K562 (cell line): ENCODE measurements around the gene PPAN. TPM values are rescaled to one million over a fixed set of nuclear protein-coding genes. Genes with fewer than 3 reads are reported as not detected.
A peak's percentile ranks its signal among the peaks of the same experiment; 100 is the strongest.

ENCODE experiments used
- CBFA2T2 ChIP-seq: fragments of 450-650 bp; conservative IDR thresholded peaks from 2 replicates; pipeline ENCODE4 v1.6.1; 2017; ENCODE audit warnings: mild to moderate bottlenecking
- FOXJ3 ChIP-seq: sonication (generic); formaldehyde crosslinking; IDR thresholded peaks from 2 replicates; pipeline ENCODE4 v1.4.0; 2020; ENCODE audit warnings: mild to moderate bottlenecking, missing genetic modification reagents
- HMG20A ChIP-seq: fragments of 450-650 bp; formaldehyde crosslinking; conservative IDR thresholded peaks from 2 replicates; pipeline ENCODE4 v1.4.0; 2020; ENCODE audit warnings: mild to moderate bottlenecking, mixed read lengths
- KAT8 ChIP-seq: fragments of 450-650 bp; IDR thresholded peaks from 2 replicates; pipeline ENCODE4 v1.6.1; 2016; ENCODE audit warnings: low read depth, mild to moderate bottlenecking
- KDM1A ChIP-seq, 2 experiments: fragments of 450-650 bp; IDR thresholded peaks; 2 replicates each; pipeline ENCODE4 v1.6.1; 2016; ENCODE audit warnings: mild to moderate bottlenecking in 2 of 2
- MEIS2 ChIP-seq: fragments of 450-650 bp; IDR thresholded peaks from 2 replicates; pipeline ENCODE4 v1.6.1; 2014; ENCODE audit warnings: mild to moderate bottlenecking; ENCODE audit not compliant: partially characterized antibody
- NBN ChIP-seq: fragments of 450-650 bp; IDR thresholded peaks from 2 replicates; pipeline ENCODE4 v1.6.1; 2016; ENCODE audit warnings: low read depth, mild to moderate bottlenecking
- NRF1 ChIP-seq, 2 experiments: fragments of 450-650 bp; IDR thresholded peaks in 1 of 2; conservative IDR thresholded peaks in 1 of 2; 2 replicates each; pipeline ENCODE4 v1.6.1; 2014; ENCODE audit warnings: mild to moderate bottlenecking in 2 of 2
- RBM17 ChIP-seq: fragments of 200-400 bp; formaldehyde crosslinking; IDR thresholded peaks from 2 replicates; pipeline ENCODE4 v1.6.1; 2017; ENCODE audit warnings: low read depth, mild to moderate bottlenecking, low read length, borderline replicate concordance
- RCOR1 ChIP-seq, 2 experiments: IDR thresholded peaks; 2 replicates each; pipeline ENCODE4 v1.6.1; 2012; ENCODE audit warnings: low read depth in 2 of 2, low read length in 2 of 2, borderline replicate concordance in 1 of 2, improper control_type of control experiment in 1 of 2
- SMARCA4 ChIP-seq: fragments of 450-650 bp; IDR thresholded peaks from 2 replicates; pipeline ENCODE4 v1.6.1; 2016
- SRF ChIP-seq, 2 experiments: fragments of 250-450, 450-650 bp in 1 of 2; sonication (Bioruptor Pico) in 1 of 2; sonication (generic) in 1 of 2; formaldehyde crosslinking; IDR thresholded peaks; 2 replicates each; pipeline versions ENCODE4 v1.5.0 to v1.5.1; 2020 to 2022; ENCODE audit warnings: mild to moderate bottlenecking in 1 of 2, missing genetic modification reagents in 1 of 2
- TAF1 ChIP-seq: IDR thresholded peaks from 2 replicates; pipeline ENCODE4 v1.6.1; 2011; ENCODE audit warnings: mild to moderate bottlenecking, low read length, moderate library complexity; ENCODE audit not compliant: insufficient read depth, control insufficient read depth, severe bottlenecking; ENCODE audit errors: extremely low read depth
- U2AF1 ChIP-seq: fragments of 200-400 bp; formaldehyde crosslinking; optimal IDR thresholded peaks from 2 replicates; pipeline ENCODE3; 2017; ENCODE audit warnings: mild to moderate bottlenecking, low read depth, low read length, moderate library complexity
- ZNF124 ChIP-seq: sonication (generic); formaldehyde crosslinking; IDR thresholded peaks from 2 replicates; pipeline ENCODE4 v1.8.1; 2022; ENCODE audit warnings: missing genetic modification reagents
- polyA plus RNA-seq, 8 experiments: library from polyadenylated mRNA; depleted of rRNA in 4 of 8; stranded (reverse) in 5 of 8; unstranded in 3 of 8; fragments of >200 nt; fragmentation: Nextera tagmentation in 2 of 8; fragmentation: Illumina TruSeq in 1 of 8; extraction: Ambion mirVana in 2 of 8; extraction: Trizol in 1 of 8; gene quantifications; 2 replicates each; pipeline versions ENCODE4 v1.2.1 to v1.2.3, GENCODE V29; 2011 to 2014; ENCODE audit warnings: inconsistent platforms in 1 of 8, missing spikeins in 1 of 8
- total RNA-seq, 7 experiments: library from RNA; depleted of rRNA in 6 of 7; stranded (reverse); fragments of >200 nt in 6 of 7; fragmentation: Illumina TruSeq in 2 of 7; extraction: Trizol in 2 of 7; gene quantifications; 2 replicates each; pipeline versions ENCODE4 v1.2.1 to v1.2.3, GENCODE V29; 2011 to 2021; ENCODE audit warnings: low replicate concordance in 1 of 7
- TF ChIP-seq, protein P1 (sequence below): fragments of 450-650 bp; IDR thresholded peaks from 2 replicates; pipeline ENCODE4 v1.6.1; 2016; ENCODE audit warnings: low read depth
- TF ChIP-seq, protein P2 (sequence below): fragments of 250-450 bp; sonication (Bioruptor Pico); IDR thresholded peaks from 2 replicates; pipeline ENCODE4 v1.8.0; 2021; ENCODE audit warnings: moderate library complexity, mild to moderate bottlenecking, inconsistent platforms

PPAN gene
- total and polyA plus RNA-seq, 9 of the 15 experiments (the other 6 are each of a cell fraction or from before 2014, with no cell fraction given), result 2.2 to 129 (median 59.1) TPM

DNA sequence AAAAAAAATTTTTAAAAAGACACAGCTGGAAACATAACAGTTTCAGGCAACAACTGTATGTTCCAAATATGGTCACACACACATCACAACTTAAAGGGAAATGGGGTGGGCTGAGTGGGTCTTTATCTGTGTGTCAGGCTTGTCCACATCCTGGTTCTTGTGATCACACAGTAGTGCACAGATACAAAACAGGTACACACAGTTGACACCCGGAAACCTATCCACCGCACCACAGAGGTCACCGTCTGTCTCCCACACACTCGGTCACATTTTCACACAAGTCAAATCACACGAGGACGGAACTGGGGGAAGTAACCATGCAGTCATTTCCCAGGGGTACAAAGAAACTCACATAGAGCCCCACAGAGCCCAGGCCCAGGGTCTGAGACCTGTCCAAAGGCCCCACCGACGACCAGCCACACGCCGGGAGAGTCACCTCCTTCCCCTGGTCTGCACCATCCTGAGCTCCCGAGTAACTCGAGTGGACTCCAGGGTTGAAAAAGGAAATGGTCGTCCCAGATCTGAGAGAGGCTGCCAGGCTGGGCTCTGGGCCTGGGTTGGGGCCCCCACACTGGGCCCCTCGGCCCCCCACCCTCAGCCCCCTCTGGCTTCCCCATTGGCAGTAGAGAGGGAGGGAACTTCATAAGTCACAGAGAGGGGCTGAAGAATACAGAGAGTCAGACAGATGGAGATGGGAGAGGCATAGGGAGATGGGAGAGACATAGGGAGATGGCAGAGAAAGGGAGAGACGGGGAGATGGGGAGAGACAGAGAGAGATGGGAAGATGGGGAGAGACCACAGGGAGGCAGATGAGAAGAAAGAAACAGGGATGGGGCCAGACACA is 1.3 kb upstream of the PPAN start (continued):
- TF ChIP-seq, protein P1, sequence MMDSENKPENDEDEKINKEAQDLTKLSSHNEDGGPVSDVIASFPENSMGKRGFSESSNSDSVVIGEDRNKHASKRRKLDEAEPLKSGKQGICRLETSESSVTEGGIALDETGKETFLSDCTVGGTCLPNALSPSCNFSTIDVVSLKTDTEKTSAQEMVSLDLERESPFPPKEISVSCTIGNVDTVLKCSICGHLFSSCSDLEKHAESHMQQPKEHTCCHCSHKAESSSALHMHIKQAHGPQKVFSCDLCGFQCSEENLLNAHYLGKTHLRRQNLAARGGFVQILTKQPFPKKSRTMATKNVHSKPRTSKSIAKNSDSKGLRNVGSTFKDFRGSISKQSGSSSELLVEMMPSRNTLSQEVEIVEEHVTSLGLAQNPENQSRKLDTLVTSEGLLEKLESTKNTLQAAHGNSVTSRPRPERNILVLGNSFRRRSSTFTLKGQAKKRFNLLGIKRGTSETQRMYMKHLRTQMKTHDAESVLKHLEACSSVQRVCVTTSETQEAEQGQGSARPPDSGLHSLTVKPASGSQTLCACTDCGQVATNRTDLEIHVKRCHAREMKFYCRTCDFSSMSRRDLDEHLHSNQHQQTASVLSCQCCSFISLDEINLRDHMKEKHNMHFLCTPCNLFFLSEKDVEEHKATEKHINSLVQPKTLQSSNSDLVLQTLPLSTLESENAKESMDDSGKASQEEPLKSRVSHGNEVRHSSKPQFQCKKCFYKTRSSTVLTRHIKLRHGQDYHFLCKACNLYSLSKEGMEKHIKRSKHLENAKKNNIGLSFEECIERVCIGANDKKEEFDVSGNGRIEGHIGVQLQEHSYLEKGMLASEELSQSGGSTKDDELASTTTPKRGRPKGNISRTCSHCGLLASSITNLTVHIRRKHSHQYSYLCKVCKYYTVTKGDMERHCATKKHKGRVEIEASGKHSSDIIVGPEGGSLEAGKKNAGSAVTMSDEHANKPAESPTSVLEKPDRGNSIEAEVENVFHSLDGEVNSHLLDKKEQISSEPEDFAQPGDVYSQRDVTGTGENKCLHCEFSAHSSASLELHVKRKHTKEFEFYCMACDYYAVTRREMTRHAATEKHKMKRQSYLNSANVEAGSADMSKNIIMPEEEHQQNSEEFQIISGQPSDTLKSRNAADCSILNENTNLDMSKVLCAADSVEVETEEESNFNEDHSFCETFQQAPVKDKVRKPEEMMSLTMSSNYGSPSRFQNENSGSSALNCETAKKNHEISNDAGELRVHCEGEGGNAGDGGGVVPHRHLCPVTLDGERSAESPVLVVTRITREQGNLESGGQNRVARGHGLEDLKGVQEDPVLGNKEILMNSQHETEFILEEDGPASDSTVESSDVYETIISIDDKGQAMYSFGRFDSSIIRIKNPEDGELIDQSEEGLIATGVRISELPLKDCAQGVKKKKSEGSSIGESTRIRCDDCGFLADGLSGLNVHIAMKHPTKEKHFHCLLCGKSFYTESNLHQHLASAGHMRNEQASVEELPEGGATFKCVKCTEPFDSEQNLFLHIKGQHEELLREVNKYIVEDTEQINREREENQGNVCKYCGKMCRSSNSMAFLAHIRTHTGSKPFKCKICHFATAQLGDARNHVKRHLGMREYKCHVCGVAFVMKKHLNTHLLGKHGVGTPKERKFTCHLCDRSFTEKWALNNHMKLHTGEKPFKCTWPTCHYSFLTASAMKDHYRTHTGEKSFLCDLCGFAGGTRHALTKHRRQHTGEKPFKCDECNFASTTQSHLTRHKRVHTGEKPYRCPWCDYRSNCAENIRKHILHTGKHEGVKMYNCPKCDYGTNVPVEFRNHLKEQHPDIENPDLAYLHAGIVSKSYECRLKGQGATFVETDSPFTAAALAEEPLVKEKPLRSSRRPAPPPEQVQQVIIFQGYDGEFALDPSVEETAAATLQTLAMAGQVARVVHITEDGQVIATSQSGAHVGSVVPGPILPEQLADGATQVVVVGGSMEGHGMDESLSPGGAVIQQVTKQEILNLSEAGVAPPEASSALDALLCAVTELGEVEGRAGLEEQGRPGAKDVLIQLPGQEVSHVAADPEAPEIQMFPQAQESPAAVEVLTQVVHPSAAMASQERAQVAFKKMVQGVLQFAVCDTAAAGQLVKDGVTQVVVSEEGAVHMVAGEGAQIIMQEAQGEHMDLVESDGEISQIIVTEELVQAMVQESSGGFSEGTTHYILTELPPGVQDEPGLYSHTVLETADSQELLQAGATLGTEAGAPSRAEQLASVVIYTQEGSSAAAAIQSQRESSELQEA, result no peak
- TF ChIP-seq MEIS2, result peak; percentile 6
- TF ChIP-seq KAT8, result no peak
- TF ChIP-seq FOXJ3, result no peak
- peak in 1 of 2 experiments; percentile 87; a peak in 2 of 4 replicates for TF ChIP-seq SRF (CRISPR knock-in tag; IDR thresholded peaks at IDR 0.05)
- TF ChIP-seq NBN, result 0 out of 2 replicates have a peak, but pooled peaks have one; percentile 8
- TF ChIP-seq HMG20A (CRISPR knock-in tag), result no peak
- TF ChIP-seq NRF1 (conservative IDR thresholded peaks at IDR 0.05 in 1 of 2, IDR thresholded peaks at IDR 0.05 in 1 of 2), result 0 out of 4 replicates have a peak, but pooled peaks of 1 of the 2 experiments have one; percentile 10
- TF ChIP-seq CBFA2T2, result 0 out of 2 replicates have a peak, but pooled peaks have one; percentile 24
- TF ChIP-seq KDM1A (IDR thresholded peaks at IDR 0.05), result peak in 1 of 2 experiments; percentile 26; a peak in 1 of 4 replicates
- 0 out of 4 replicates have a peak, but pooled peaks of 1 of the 2 experiments have one; percentile 8 for TF ChIP-seq RCOR1 (IDR thresholded peaks at IDR 0.05; ENCODE audit: borderline replicate concordance in 1 of 2, low read depth in 2 of 2, low read length in 2 of 2)
- TF ChIP-seq U2AF1, result no peak
- no peak for TF ChIP-seq RBM17
- peak; percentile 12 for TF ChIP-seq TAF1
- TF ChIP-seq, protein P2, sequence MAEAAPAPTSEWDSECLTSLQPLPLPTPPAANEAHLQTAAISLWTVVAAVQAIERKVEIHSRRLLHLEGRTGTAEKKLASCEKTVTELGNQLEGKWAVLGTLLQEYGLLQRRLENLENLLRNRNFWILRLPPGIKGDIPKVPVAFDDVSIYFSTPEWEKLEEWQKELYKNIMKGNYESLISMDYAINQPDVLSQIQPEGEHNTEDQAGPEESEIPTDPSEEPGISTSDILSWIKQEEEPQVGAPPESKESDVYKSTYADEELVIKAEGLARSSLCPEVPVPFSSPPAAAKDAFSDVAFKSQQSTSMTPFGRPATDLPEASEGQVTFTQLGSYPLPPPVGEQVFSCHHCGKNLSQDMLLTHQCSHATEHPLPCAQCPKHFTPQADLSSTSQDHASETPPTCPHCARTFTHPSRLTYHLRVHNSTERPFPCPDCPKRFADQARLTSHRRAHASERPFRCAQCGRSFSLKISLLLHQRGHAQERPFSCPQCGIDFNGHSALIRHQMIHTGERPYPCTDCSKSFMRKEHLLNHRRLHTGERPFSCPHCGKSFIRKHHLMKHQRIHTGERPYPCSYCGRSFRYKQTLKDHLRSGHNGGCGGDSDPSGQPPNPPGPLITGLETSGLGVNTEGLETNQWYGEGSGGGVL (CRISPR knock-in tag), result no peak
- peak; percentile 9; the same call in 1 of the 2 replicates for TF ChIP-seq SMARCA4
- no peak for TF ChIP-seq ZNF124
